ENCODE data around the gene USP17L20. TPM values are rescaled to one million over a fixed set of nuclear protein-coding genes. Genes with fewer than 3 reads are reported as not detected.
A peak's percentile ranks its signal among the peaks of the same experiment; 100 is the strongest.
"Not testable (repeated sequence)": the region's sequence is repeated elsewhere in the genome, so short reads cannot be mapped to it uniquely, and the experiment has no call there.

The USP17L20 gene, protein sequence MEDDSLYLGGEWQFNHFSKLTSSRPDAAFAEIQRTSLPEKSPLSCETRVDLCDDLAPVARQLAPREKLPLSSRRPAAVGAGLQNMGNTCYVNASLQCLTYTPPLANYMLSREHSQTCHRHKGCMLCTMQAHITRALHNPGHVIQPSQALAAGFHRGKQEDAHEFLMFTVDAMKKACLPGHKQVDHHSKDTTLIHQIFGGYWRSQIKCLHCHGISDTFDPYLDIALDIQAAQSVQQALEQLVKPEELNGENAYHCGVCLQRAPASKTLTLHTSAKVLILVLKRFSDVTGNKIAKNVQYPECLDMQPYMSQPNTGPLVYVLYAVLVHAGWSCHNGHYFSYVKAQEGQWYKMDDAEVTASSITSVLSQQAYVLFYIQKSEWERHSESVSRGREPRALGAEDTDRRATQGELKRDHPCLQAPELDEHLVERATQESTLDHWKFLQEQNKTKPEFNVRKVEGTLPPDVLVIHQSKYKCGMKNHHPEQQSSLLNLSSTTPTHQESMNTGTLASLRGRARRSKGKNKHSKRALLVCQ
- not detected in 3 replicates for total RNA-seq
- long read RNA-seq = 0 reads

DNA sequence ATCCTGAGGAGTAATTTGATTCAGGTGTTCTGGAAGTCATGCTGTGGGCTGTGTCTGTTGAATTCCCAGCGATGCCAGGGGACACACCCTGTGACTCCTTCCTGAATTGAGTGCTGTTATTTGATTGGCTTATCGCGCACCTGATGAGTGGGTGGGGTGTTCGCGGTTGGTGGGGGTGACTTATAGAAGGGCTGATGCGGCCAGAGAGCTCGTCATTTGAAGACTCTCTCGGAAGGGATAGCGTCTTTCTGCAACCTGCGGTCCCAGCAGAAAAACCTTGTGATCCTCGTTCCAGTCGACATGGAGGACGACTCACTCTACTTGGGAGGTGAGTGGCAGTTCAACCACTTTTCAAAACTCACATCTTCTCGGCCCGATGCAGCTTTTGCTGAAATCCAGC, at the start of gene USP17L20:
Gene USP17L20, plus strand, starts transcription at position 301 of the 400 bp plus-strand sequence. Its CDS starts 0 bp downstream, at position 301.
- not testable (repeated sequence) for H3K36me3 Mint-ChIP-seq (ENCODE audit: low read depth); H3K27ac Mint-ChIP-seq (ENCODE audit: unreplicated experiment); H3K4me1 Mint-ChIP-seq (ENCODE audit: low read depth); H3K9me3 Mint-ChIP-seq (ENCODE audit: low read depth); H3K4me3 Mint-ChIP-seq (ENCODE audit: unreplicated experiment); DNase-seq (ENCODE audit: low spot score); H3K27me3 Mint-ChIP-seq (ENCODE audit: low read depth)

DNA sequence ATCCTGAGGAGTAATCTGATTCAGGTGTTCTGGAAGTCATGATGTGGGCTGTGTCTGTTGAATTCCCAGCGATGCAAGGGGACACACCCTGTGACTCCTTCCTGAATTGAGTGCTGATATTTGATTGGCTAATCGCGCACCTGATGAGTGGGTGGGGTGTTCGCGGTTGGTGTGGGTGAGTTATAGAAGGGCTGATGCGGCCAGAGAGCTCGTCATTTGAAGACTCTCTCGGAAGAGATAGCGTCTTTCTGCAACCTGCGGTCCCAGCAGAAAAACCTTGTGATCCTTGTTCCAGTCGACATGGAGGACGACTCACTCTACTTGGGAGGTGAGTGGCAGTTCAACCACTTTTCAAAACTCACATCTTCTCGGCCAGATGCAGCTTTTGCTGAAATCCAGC, 47.6 kb upstream of the USP17L20 start, which contains the start of gene USP17L10:
Gene USP17L10, plus strand, starts transcription at position 301 of the 400 bp plus-strand sequence. Its CDS starts 0 bp downstream, at position 301.
- H3K4me3 Mint-ChIP-seq (ENCODE audit: unreplicated experiment); H3K4me1 Mint-ChIP-seq (ENCODE audit: low read depth); H3K36me3 Mint-ChIP-seq (ENCODE audit: low read depth); H3K27ac Mint-ChIP-seq (ENCODE audit: unreplicated experiment); H3K27me3 Mint-ChIP-seq (ENCODE audit: low read depth); DNase-seq (ENCODE audit: low spot score); H3K9me3 Mint-ChIP-seq (ENCODE audit: low read depth): not testable (repeated sequence)

DNA sequence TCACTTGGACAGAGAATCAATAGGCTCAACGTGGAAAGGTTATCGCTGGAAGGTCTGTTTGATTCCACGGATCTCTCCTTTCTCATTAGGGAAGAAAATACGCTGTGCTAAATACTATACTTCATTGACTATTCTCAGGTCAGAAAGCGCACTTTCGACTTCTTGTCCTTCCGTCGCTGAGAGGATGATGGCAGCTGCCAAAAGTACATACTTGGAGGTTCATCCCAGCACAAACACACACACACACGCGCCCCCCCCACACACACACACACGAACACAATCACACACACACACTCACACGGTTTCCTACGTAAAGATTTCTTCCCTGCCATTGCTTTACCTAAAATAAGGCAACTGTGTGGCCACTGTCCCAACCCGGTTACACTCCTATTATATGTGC, 43.2 kb upstream of the USP17L20 start:
- H3K4me1 Mint-ChIP-seq (ENCODE audit: low read depth); H3K27ac Mint-ChIP-seq (ENCODE audit: unreplicated experiment); H3K9me3 Mint-ChIP-seq (ENCODE audit: low read depth); H3K27me3 Mint-ChIP-seq (ENCODE audit: low read depth); H3K4me3 Mint-ChIP-seq (ENCODE audit: unreplicated experiment); H3K36me3 Mint-ChIP-seq (ENCODE audit: low read depth): not testable (repeated sequence)
- DNase-seq (ENCODE audit: low spot score) = peak; percentile 53

DNA sequence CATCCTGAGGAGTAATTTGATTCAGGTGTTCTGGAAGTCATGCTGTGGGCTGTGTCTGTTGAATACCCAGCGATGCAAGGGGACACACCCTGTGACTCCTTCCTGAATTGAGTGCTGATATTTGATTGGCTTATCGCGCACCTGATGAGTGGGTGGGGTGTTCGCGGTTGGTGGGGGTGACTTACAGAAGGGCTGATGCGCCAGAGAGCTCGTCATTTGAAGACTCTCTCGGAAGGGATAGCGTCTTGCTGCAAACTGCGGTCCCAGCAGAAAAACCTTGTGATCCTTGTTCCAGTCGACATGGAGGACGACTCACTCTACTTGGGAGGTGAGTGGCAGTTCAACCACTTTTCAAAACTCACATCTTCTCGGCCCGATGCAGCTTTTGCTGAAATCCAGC, 42.8 kb upstream of the USP17L20 start, which contains the start of gene USP17L11:
Gene USP17L11, plus strand, starts transcription at position 301 of the 400 bp plus-strand sequence. Its CDS starts 0 bp downstream, at position 301.
- DNase-seq (ENCODE audit: low spot score); H3K4me1 Mint-ChIP-seq (ENCODE audit: low read depth); H3K36me3 Mint-ChIP-seq (ENCODE audit: low read depth); H3K9me3 Mint-ChIP-seq (ENCODE audit: low read depth); H3K4me3 Mint-ChIP-seq (ENCODE audit: unreplicated experiment); H3K27ac Mint-ChIP-seq (ENCODE audit: unreplicated experiment); H3K27me3 Mint-ChIP-seq (ENCODE audit: low read depth): not testable (repeated sequence)

DNA sequence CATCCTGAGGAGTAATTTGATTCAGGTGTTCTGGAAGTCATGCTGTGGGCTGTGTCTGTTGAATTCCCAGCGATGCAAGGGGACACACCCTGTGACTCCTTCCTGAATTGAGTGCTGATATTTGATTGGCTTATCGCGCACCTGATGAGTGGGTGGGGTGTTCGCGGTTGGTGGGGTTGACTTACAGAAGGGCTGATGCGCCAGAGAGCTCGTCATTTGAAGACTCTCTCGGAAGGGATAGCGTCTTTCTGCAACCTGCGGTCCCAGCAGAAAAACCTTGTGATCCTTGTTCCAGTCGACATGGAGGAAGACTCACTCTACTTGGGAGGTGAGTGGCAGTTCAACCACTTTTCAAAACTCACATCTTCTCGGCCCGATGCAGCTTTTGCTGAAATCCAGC, 38.1 kb upstream of the USP17L20 start, which contains the start of gene USP17L12:
Gene USP17L12, plus strand, starts transcription at position 301 of the 400 bp plus-strand sequence. Its CDS starts 0 bp downstream, at position 301.
- H3K4me3 Mint-ChIP-seq (ENCODE audit: unreplicated experiment); H3K36me3 Mint-ChIP-seq (ENCODE audit: low read depth); H3K9me3 Mint-ChIP-seq (ENCODE audit: low read depth); H3K4me1 Mint-ChIP-seq (ENCODE audit: low read depth); H3K27ac Mint-ChIP-seq (ENCODE audit: unreplicated experiment); DNase-seq (ENCODE audit: low spot score); H3K27me3 Mint-ChIP-seq (ENCODE audit: low read depth): not testable (repeated sequence)

DNA sequence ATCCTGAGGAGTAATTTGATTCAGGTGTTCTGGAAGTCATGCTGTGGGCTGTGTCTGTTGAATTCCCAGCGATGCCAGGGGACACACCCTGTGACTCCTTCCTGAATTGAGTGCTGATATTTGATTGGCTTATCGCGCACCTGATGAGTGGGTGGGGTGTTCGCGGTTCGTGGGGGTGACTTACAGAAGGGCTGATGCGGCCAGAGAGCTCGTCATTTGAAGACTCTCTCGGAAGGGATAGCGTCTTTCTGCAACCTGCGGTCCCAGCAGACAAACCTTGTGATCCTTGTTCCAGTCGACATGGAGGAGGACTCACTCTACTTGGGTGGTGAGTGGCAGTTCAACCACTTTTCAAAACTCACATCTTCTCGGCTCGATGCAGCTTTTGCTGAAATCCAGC, 33.3 kb upstream of the USP17L20 start, which contains the start of gene USP17L13:
Gene USP17L13, plus strand, starts transcription at position 301 of the 400 bp plus-strand sequence. Its CDS starts 0 bp downstream, at position 301.
- H3K4me1 Mint-ChIP-seq (ENCODE audit: low read depth); H3K9me3 Mint-ChIP-seq (ENCODE audit: low read depth): not testable (repeated sequence)

DNA sequence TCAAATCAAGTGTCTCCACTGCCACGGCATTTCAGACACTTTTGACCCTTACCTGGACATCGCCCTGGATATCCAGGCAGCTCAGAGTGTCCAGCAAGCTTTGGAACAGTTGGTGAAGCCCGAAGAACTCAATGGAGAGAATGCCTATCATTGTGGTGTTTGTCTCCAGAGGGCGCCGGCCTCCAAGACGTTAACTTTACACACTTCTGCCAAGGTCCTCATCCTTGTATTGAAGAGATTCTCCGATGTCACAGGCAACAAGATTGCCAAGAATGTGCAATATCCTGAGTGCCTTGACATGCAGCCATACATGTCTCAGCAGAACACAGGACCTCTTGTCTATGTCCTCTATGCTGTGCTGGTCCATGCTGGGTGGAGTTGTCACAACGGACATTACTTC, 27.7 kb upstream of the USP17L20 start:
- DNase-seq (ENCODE audit: low spot score) = peak; percentile 69
- H3K36me3 Mint-ChIP-seq (ENCODE audit: low read depth); H3K4me1 Mint-ChIP-seq (ENCODE audit: low read depth); H3K27me3 Mint-ChIP-seq (ENCODE audit: low read depth); H3K27ac Mint-ChIP-seq (ENCODE audit: unreplicated experiment); H3K9me3 Mint-ChIP-seq (ENCODE audit: low read depth); H3K4me3 Mint-ChIP-seq (ENCODE audit: unreplicated experiment): not testable (repeated sequence)

More for the DNA sequence above, 33.3 kb upstream of the USP17L20 start, which contains the start of gene USP17L13:
- not testable (repeated sequence) for H3K27me3 Mint-ChIP-seq (ENCODE audit: low read depth); H3K36me3 Mint-ChIP-seq (ENCODE audit: low read depth); DNase-seq (ENCODE audit: low spot score); H3K4me3 Mint-ChIP-seq (ENCODE audit: unreplicated experiment); H3K27ac Mint-ChIP-seq (ENCODE audit: unreplicated experiment)

DNA sequence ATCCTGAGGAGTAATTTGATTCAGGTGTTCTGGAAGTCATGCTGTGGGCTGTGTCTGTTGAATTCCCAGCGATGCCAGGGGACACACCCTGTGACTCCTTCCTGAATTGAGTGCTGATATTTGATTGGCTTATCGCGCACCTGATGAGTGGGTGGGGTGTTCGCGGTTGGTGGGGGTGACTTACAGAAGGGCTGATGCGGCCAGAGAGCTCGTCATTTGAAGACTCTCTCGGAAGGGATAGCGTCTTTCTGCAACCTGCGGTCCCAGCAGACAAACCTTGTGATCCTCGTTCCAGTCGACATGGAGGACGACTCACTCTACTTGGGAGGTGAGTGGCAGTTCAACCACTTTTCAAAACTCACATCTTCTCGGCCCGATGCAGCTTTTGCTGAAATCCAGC, 23.8 kb upstream of the USP17L20 start, which contains the start of gene USP17L15:
Gene USP17L15, plus strand, starts transcription at position 301 of the 400 bp plus-strand sequence. Its CDS starts 0 bp downstream, at position 301.
- not testable (repeated sequence) for H3K4me3 Mint-ChIP-seq (ENCODE audit: unreplicated experiment); H3K27ac Mint-ChIP-seq (ENCODE audit: unreplicated experiment); H3K9me3 Mint-ChIP-seq (ENCODE audit: low read depth); DNase-seq (ENCODE audit: low spot score); H3K36me3 Mint-ChIP-seq (ENCODE audit: low read depth); H3K27me3 Mint-ChIP-seq (ENCODE audit: low read depth); H3K4me1 Mint-ChIP-seq (ENCODE audit: low read depth)

DNA sequence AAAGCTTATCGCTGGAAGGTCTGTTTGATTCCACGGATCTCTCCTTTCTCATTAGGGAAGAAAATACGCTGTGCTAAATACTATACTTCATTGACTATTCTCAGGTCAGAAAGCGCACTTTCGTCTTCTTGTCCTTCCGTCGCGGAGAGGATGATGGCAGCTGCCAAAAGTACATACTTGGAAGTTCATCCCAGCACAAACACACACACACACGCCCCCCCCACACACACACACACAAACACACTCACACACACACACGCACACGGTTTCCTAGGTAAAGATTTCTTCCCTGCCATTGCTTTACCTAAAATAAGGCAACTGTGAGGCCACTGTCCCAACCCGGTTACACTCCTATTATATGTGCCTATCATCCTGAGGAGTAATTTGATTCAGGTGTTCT, 19.5 kb upstream of the USP17L20 start:
- not testable (repeated sequence) for H3K9me3 Mint-ChIP-seq (ENCODE audit: low read depth); H3K27me3 Mint-ChIP-seq (ENCODE audit: low read depth); H3K27ac Mint-ChIP-seq (ENCODE audit: unreplicated experiment); H3K4me3 Mint-ChIP-seq (ENCODE audit: unreplicated experiment); H3K4me1 Mint-ChIP-seq (ENCODE audit: low read depth); H3K36me3 Mint-ChIP-seq (ENCODE audit: low read depth)
- peak; percentile 36 for DNase-seq (ENCODE audit: low spot score)

DNA sequence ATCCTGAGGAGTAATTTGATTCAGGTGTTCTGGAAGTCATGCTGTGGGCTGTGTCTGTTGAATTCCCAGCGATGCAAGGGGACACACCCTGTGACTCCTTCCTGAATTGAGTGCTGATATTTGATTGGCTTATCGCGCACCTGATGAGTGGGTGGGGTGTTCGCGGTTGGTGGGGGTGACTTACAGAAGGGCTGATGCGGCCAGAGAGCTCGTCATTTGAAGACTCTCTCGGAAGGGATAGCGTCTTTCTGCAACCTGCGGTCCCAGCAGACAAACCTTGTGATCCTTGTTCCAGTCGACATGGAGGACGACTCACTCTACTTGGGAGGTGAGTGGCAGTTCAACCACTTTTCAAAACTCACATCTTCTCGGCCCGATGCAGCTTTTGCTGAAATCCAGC, 14.3 kb upstream of the USP17L20 start, which contains the start of gene USP17L17:
Gene USP17L17, plus strand, starts transcription at position 301 of the 400 bp plus-strand sequence. Its CDS starts 0 bp downstream, at position 301.
- not testable (repeated sequence) for H3K27me3 Mint-ChIP-seq (ENCODE audit: low read depth); H3K9me3 Mint-ChIP-seq (ENCODE audit: low read depth); H3K27ac Mint-ChIP-seq (ENCODE audit: unreplicated experiment); H3K4me3 Mint-ChIP-seq (ENCODE audit: unreplicated experiment); DNase-seq (ENCODE audit: low spot score); H3K36me3 Mint-ChIP-seq (ENCODE audit: low read depth); H3K4me1 Mint-ChIP-seq (ENCODE audit: low read depth)

DNA sequence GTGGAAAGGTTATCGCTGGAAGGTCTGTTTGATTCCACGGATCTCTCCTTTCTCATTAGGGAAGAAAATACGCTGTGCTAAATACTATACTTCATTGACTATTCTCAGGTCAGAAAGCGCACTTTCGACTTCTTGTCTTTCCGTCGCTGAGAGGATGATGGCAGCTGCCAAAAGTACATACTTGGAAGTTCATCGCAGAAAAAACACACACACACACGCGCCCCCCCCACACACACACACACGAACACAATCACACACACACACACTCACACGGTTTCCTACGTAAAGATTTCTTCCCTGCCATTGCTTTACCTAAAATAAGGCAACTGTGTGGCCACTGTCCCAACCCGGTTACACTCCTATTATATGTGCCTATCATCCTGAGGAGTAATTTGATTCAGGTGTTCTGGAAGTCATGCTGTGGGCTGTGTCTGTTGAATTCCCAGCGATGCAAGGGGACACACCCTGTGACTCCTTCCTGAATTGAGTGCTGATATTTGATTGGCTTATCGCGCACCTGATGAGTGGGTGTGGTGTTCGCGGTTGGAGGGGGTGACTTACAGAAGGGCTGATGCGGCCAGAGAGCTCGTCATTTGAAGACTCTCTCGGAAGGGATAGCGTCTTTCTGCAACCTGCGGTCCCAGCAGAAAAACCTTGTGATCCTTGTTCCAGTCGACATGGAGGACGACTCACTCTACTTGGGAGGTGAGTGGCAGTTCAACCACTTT, 9.8 kb upstream of the USP17L20 start, which contains the start of gene USP17L18:
Gene USP17L18, plus strand, starts transcription at position 678 of the 728 bp plus-strand sequence. Its CDS starts 0 bp downstream, at position 678.
- H3K9me3 Mint-ChIP-seq (ENCODE audit: low read depth); H3K4me1 Mint-ChIP-seq (ENCODE audit: low read depth); H3K36me3 Mint-ChIP-seq (ENCODE audit: low read depth); H3K4me3 Mint-ChIP-seq (ENCODE audit: unreplicated experiment); H3K27me3 Mint-ChIP-seq (ENCODE audit: low read depth); H3K27ac Mint-ChIP-seq (ENCODE audit: unreplicated experiment): not testable (repeated sequence)
- DNase-seq (ENCODE audit: low spot score) = peak; percentile 71

DNA sequence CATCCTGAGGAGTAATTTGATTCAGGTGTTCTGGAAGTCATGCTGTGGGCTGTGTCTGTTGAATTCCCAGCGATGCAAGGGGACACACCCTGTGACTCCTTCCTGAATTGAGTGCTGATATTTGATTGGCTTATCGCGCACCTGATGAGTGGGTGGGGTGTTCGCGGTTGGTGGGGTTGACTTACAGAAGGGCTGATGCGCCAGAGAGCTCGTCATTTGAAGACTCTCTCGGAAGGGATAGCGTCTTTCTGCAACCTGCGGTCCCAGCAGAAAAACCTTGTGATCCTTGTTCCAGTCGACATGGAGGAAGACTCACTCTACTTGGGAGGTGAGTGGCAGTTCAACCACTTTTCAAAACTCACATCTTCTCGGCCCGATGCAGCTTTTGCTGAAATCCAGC, 4.8 kb upstream of the USP17L20 start, which contains the start of gene USP17L19:
Gene USP17L19, plus strand, starts transcription at position 301 of the 400 bp plus-strand sequence. Its CDS starts 0 bp downstream, at position 301.
- not testable (repeated sequence) for H3K9me3 Mint-ChIP-seq (ENCODE audit: low read depth); H3K4me1 Mint-ChIP-seq (ENCODE audit: low read depth); H3K4me3 Mint-ChIP-seq (ENCODE audit: unreplicated experiment); H3K36me3 Mint-ChIP-seq (ENCODE audit: low read depth); H3K27me3 Mint-ChIP-seq (ENCODE audit: low read depth); DNase-seq (ENCODE audit: low spot score); H3K27ac Mint-ChIP-seq (ENCODE audit: unreplicated experiment)
